IPS-18a (cell line): ENCODE measurements around the gene LENG9.

ENCODE experiments used
- H3K27ac ChIP-seq: one replicate; pipeline ENCODE4 v1.5.1; 2013; ENCODE audit warnings: low read length
- H3K27me3 ChIP-seq: one replicate; pipeline ENCODE4 v1.6.1; 2013; ENCODE audit warnings: mild to moderate bottlenecking, low read length; ENCODE audit not compliant: control insufficient read depth, insufficient read depth
- H3K36me3 ChIP-seq: one replicate; pipeline ENCODE4 v1.6.1; 2013; ENCODE audit warnings: low read depth, low read length; ENCODE audit not compliant: control insufficient read depth
- H3K4me1 ChIP-seq: one replicate; pipeline ENCODE4 v1.6.1; 2013; ENCODE audit warnings: low read depth, low read length; ENCODE audit not compliant: control insufficient read depth
- H3K4me3 ChIP-seq: one replicate; pipeline ENCODE4 v1.5.1; 2013; ENCODE audit warnings: low read length
- H3K9ac ChIP-seq: one replicate; pipeline ENCODE4 v1.6.1; 2013; ENCODE audit warnings: mild to moderate bottlenecking, low read length, moderate library complexity
- H3K9me3 ChIP-seq: one replicate; pipeline ENCODE4 v1.6.1; 2013; ENCODE audit warnings: low read depth, low read length; ENCODE audit not compliant: control insufficient read depth

LENG9 gene

DNA sequence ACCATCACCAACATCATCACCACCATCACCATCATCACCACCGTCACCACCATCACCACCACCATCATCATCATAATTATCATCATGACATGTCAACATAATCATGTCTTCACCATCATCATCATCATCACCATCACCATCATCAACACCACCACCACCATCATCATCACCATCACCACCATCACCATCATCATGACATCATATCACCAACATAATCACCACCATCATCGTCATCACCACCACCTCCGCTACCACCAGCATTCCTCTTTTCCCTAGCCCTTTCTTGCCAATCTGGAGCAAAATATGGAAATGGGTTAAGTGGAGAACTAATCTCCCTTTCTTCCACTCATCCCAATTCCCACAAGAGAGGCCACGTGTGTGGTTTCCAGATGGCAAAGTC, 49.4 kb downstream of the LENG9 start:
- H3K27me3 ChIP-seq, result peaks cover 30% of the 10 kb centered on the region
- H3K4me1 ChIP-seq, result peaks cover 8% of the 10 kb centered on the region
- no peak overlapping the region for H3K27ac ChIP-seq
- H3K36me3 ChIP-seq, result no peaks in the 10 kb centered on the region
- no peaks in the 10 kb centered on the region for H3K9me3 ChIP-seq
- H3K4me3 ChIP-seq, result no peak overlapping the region
- H3K9ac ChIP-seq, result no peak overlapping the region

GRCh38 chr19:54412877-54413276, 50.7 kb downstream of the LENG9 start:
- Histone ChIP-seq H3K27me3 (peaks cover 30% of the 10 kb centered on the region), H3K4me3 (no peak overlapping the region), H3K4me1 (peaks cover 3% of the 10 kb centered on the region), H3K9me3 (no peaks in the 10 kb centered on the region), H3K9ac (no peak overlapping the region), H3K36me3 (no peaks in the 10 kb centered on the region), H3K27ac (no peak overlapping the region)
